Tibial artery (tissue), 4 donors: ENCODE results near the gene ANAPC7.
A peak's percentile ranks its signal among the peaks of the same experiment; 100 is the strongest.
"Not testable (repeated sequence)": the region's sequence is repeated elsewhere in the genome, so short reads cannot be mapped to it uniquely, and the experiment has no call there.

Experiments
- DNase-seq, 2 donors: peaks; one replicate each; pipeline ENCODE4 v3.0.0-alpha.2; 2019
- H3K27ac ChIP-seq, 2 donors: fragments of 200-600 bp; sonication (generic) in 1 of 2; 1 replicate in 1 of 2; 2 replicates in 1 of 2; pipeline ENCODE4 v1.5.1; 2018 to 2019; ENCODE audit warnings: mild to moderate bottlenecking in 1 of 2
- H3K27me3 ChIP-seq, 2 donors: fragments of 200-600 bp; sonication (generic) in 1 of 2; one replicate each; pipeline versions ENCODE4 v1.5.1 to v1.6.0; 2016 to 2019
- H3K36me3 ChIP-seq, 3 donors: fragments of 200-600 bp; sonication (generic) in 2 of 3; one replicate each; pipeline ENCODE4 v1.5.1; 2016 to 2019; ENCODE audit warnings: mild to moderate bottlenecking in 2 of 3
- H3K4me1 ChIP-seq, 4 donors: fragments of 200-600 bp; sonication (generic) in 2 of 4; 1 replicate in 3 of 4; 2 replicates in 1 of 4; pipeline ENCODE4 v1.5.1; 2016 to 2019
- H3K4me3 ChIP-seq, 2 donors: fragments of 200-600 bp; sonication (generic) in 1 of 2; 1 replicate in 1 of 2; 2 replicates in 1 of 2; pipeline ENCODE4 v1.5.1; 2018 to 2019; ENCODE audit warnings: mild to moderate bottlenecking in 2 of 2
- H3K9me3 ChIP-seq, 3 donors: fragments of 200-600 bp; sonication (generic) in 1 of 3; one replicate each; pipeline ENCODE4 v1.5.1; 2016 to 2019
- CTCF ChIP-seq, 2 experiments: fragments of 200-600 bp in 1 of 2; fragments of 450-650 bp in 1 of 2; IDR thresholded peaks; one replicate each; pipeline ENCODE4 v1.5.1; 2017 to 2019; ENCODE audit warnings: antibody characterized with exemption in 2 of 2, mild to moderate bottlenecking in 1 of 2, moderate library complexity in 1 of 2
- intact Hi-C: fragments of 100-400 bp; cut with DNase I; formaldehyde crosslinking; loops from one replicate; pipeline ENCODE4 v1.15.0; 2023; ENCODE audit warnings: low total_unique reads

ANAPC7 gene

GRCh38 chr12:110431957-110432587 lies 28.6 kb upstream of the ANAPC7 start:
- no peak for TF ChIP-seq CTCF (IDR thresholded peaks at IDR 0.05)
- Histone ChIP-seq H3K36me3 (peaks cover 30 to 35% (median 31%) of the 10 kb centered on the region in 3 donors), H3K27ac (peak overlapping the region; percentile 52 to 60), H3K4me1 (peaks cover 0 to 4% (median 0%) of the 10 kb centered on the region in 4 donors), H3K4me3 (peak overlapping the region; percentile 57 to 64), H3K9me3 (no peaks in the 10 kb centered on the region), H3K27me3 (no peaks in the 10 kb centered on the region)
- DNase-seq = no peak
- intact Hi-C loops = no loop called here

- not testable (repeated sequence) for H3K4me3 ChIP-seq, H3K27ac ChIP-seq, DNase-seq, H3K9me3 ChIP-seq, H3K4me1 ChIP-seq, H3K27me3 ChIP-seq
- intact Hi-C loops = loop anchor here (5.0 to 10.0 kb wide), 2 partner anchors 75 to 337 kb away; no protein-coding TSS in a partner anchor
- H3K36me3 ChIP-seq = peaks cover 7 to 11% (median 8%) of the 10 kb centered on the region in 3 donors
Observed at GRCh38 chr12:110429676-110430075, 26.2 kb upstream of the ANAPC7 start.

DNA sequence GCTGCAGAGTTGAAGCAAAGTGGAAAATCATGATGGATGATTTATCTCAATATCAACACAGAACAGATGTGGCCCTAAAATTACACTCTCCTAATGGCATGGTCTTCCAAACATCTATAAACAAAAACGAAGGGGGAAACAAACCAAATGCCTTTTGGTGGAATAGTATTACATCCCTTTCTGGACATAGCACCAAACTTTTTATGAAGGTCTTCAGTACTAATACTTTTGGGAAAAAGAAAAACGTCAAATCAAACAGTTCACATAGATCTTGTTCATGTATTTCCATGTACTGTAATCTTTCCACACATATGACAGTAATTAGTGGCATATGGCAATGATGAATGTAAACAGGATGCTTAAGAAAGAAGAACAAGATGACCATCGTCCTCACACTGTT lies 22.9 kb upstream of the ANAPC7 start:
- no peaks in the 10 kb centered on the region for H3K27me3 ChIP-seq
- no peak for DNase-seq
- H3K36me3 ChIP-seq = no peaks in the 10 kb centered on the region
- H3K27ac ChIP-seq = no peak overlapping the region
- no peak overlapping the region for H3K4me3 ChIP-seq
- H3K9me3 ChIP-seq = no peaks in the 10 kb centered on the region
- TF ChIP-seq CTCF (IDR thresholded peaks at IDR 0.05) = no peak
- H3K4me1 ChIP-seq = peaks cover 0 to 4% (median 0%) of the 10 kb centered on the region in 4 donors
- intact Hi-C loops = loop anchor here (5.0 to 10.0 kb wide), 2 partner anchors 72 to 334 kb away; no protein-coding TSS in a partner anchor

- intact Hi-C loops = loop anchor here (10.0 kb wide), 1 partner anchor 69 kb away; no protein-coding TSS in a partner anchor
- no peak for DNase-seq
- no peak overlapping the region for H3K27ac ChIP-seq
Observed at GRCh38 chr12:110424237-110424636, 20.7 kb upstream of the ANAPC7 start.

DNA sequence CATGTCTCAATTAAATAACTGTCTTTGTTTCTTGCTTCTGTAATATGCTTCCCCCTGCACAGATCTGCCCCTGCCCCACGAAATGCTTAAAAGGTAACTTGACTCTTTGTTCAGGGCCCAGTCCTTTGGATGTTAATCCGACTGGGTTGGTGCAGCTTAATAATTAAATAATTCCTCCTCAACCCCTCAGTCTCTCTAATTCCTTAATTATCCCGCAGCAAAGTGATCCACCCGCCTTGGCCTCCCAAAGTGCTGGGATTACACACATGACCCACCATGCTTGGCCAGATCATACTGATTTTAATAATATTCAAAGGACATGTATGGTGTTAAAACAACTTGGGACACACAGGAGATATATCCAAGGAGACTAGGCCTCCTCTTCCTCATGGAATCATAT lies 18.2 kb upstream of the ANAPC7 start:
- Histone ChIP-seq H3K4me1 (no peaks in the 10 kb centered on the region), H3K36me3 (no peaks in the 10 kb centered on the region), H3K9me3 (no peaks in the 10 kb centered on the region), H3K27ac (no peak overlapping the region), H3K4me3 (no peak overlapping the region), H3K27me3 (no peaks in the 10 kb centered on the region)
- TF ChIP-seq CTCF (IDR thresholded peaks at IDR 0.05) = no peak
- no peak for DNase-seq
- intact Hi-C loops = loop anchor here (10.0 kb wide), 1 partner anchor 67 kb away; no protein-coding TSS in a partner anchor

More at GRCh38 chr12:110424237-110424636, 20.7 kb upstream of the ANAPC7 start:
- no peak for TF ChIP-seq CTCF (IDR thresholded peaks at IDR 0.05)
- H3K9me3 ChIP-seq = no peaks in the 10 kb centered on the region
- no peaks in the 10 kb centered on the region for H3K4me1 ChIP-seq
- H3K27me3 ChIP-seq = no peaks in the 10 kb centered on the region
- no peak overlapping the region for H3K4me3 ChIP-seq
- no peaks in the 10 kb centered on the region for H3K36me3 ChIP-seq

GRCh38 chr12:110421159-110421661 lies 17.7 kb upstream of the ANAPC7 start:
- no peak for TF ChIP-seq CTCF (IDR thresholded peaks at IDR 0.05)
- no peak for DNase-seq
- Histone ChIP-seq H3K4me3 (no peak overlapping the region), H3K4me1 (no peaks in the 10 kb centered on the region), H3K27ac (no peak overlapping the region), H3K9me3 (no peaks in the 10 kb centered on the region), H3K27me3 (no peaks in the 10 kb centered on the region), H3K36me3 (no peaks in the 10 kb centered on the region)
- intact Hi-C loops = loop anchor here (10.0 kb wide), 1 partner anchor 66 kb away; no protein-coding TSS in a partner anchor

DNA sequence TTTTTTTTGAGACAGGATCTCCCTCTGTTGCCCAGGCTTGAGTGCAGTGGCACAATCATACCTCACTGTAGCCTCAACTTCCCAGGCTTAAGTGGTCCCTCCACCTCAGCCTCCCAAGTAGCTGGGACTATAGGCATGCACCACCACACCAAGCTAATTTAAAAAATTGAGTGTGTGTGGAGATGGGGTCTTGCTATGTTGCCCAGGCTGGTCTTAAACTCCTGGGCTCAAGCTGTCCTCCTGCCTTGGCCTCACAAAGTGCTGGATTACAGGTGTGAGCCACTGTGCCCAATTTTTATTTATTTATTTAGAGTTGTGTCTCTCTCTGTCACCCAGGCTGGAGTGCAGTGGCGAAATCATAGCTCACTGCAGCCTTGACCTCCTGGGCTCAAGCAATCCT lies 17.1 kb upstream of the ANAPC7 start:
- H3K9me3 ChIP-seq, H3K4me1 ChIP-seq, H3K36me3 ChIP-seq, H3K27ac ChIP-seq, H3K4me3 ChIP-seq, DNase-seq, H3K27me3 ChIP-seq: not testable (repeated sequence)
- intact Hi-C loops = loop anchor here (10.0 kb wide), 1 partner anchor 66 kb away; no protein-coding TSS in a partner anchor

DNA sequence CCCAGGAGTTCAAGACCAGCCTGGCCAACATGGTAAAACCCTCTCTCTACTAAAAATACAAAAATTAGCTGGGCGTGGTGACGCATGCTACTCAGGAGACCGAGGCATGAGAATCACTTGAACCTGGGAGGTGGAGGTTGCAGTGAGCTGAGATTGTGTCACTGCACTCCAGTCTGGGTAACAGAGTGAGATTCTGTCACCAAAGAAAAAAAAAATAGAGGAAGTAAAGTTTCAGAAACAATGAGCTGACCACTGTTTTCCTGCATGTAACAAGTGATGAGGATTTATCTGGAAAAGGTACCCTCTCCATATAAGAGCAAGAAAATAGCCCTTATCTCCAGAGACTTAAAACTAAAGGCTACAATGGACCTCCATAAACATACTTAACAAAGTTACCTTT lies 13.6 kb upstream of the ANAPC7 start:
- not testable (repeated sequence) for H3K27me3 ChIP-seq, H3K36me3 ChIP-seq, H3K9me3 ChIP-seq, H3K27ac ChIP-seq, H3K4me1 ChIP-seq, H3K4me3 ChIP-seq, DNase-seq
- intact Hi-C loops = loop anchor here (10.0 kb wide), 1 partner anchor 112 kb away; no protein-coding TSS in a partner anchor

DNA sequence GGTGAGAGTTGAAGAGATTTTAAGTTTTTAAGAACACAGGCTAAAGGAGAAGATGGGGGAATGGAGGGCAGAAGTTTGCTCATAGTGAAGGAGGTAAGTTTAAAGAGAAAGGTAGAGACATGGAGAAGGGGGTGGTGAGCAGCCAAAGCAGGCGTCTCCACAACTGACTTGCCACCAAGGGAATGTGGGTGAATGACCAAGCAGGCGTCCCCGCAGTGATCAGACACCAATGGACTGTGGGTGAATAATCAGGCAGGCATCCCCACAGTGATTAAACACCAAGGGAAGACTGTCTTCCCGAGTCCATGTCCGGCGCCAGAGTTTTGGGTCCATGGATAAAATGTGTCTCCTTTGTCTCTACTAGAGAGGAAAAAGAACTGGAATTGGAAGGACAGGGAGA lies 6.6 kb upstream of the ANAPC7 start:
- H3K27ac ChIP-seq, H3K36me3 ChIP-seq, H3K9me3 ChIP-seq, H3K4me3 ChIP-seq, DNase-seq, H3K4me1 ChIP-seq, H3K27me3 ChIP-seq: not testable (repeated sequence)
- intact Hi-C loops = loop anchor here (10.0 kb wide), 1 partner anchor 105 kb away; no protein-coding TSS in a partner anchor
